DND-41 (cell line): ENCODE measurements around the gene ADH1C.

Source experiments
- ATAC-seq: fragments of 200-7000 bp; cut with Tn5 transposase; 3 replicates; pipeline ENCODE4 v1.9.1; 2021; ENCODE audit warnings: low read depth; ENCODE audit not compliant: insufficient read depth
- DNase-seq: peaks from one replicate; pipeline ENCODE4 v3.0.0-alpha.2; 2020
- H2AFZ ChIP-seq: 2 replicates; pipeline ENCODE4 v1.6.0; 2012; ENCODE audit warnings: low read depth, low read length
- H3K27ac ChIP-seq: 2 replicates; pipeline ENCODE4 v1.5.1; 2012; ENCODE audit warnings: low read length, inconsistent platforms
- H3K27me3 ChIP-seq: fragments of 200-600 bp; sonication (generic); 2 replicates; pipeline ENCODE4 v1.6.0; 2012; ENCODE audit warnings: low read length, mild to moderate bottlenecking, inconsistent platforms; ENCODE audit not compliant: insufficient read depth, poor library complexity
- H3K36me3 ChIP-seq: 2 replicates; pipeline ENCODE4 v1.5.1; 2012; ENCODE audit warnings: low read length, inconsistent platforms; ENCODE audit not compliant: insufficient read depth
- H3K4me1 ChIP-seq: 2 replicates; pipeline ENCODE4 v1.5.1; 2012; ENCODE audit warnings: mild to moderate bottlenecking, low read length; ENCODE audit not compliant: insufficient read depth
- H3K4me2 ChIP-seq: 2 replicates; pipeline ENCODE4 v1.6.0; 2012; ENCODE audit warnings: mild to moderate bottlenecking, moderate library complexity, low read length, inconsistent platforms; ENCODE audit not compliant: insufficient read depth
- H3K4me3 ChIP-seq, 2 experiments: fragments of 200-600 bp in 1 of 2; shearing (Covaris generic) in 1 of 2; 2 replicates each; pipeline ENCODE4 v1.5.1; 2012 to 2016; ENCODE audit warnings: inconsistent platforms in 2 of 2, low read length in 2 of 2, mild to moderate bottlenecking in 2 of 2, low read depth in 1 of 2, moderate library complexity in 1 of 2
- H3K79me2 ChIP-seq: 2 replicates; pipeline ENCODE4 v1.6.0; 2012; ENCODE audit warnings: low read length, inconsistent platforms; ENCODE audit not compliant: insufficient read depth
- H3K9ac ChIP-seq: 2 replicates; pipeline ENCODE4 v1.6.0; 2012; ENCODE audit warnings: low read depth, mild to moderate bottlenecking, inconsistent platforms, low read length, moderate library complexity
- H3K9me3 ChIP-seq: 2 replicates; pipeline ENCODE4 v1.5.1; 2012; ENCODE audit warnings: low read length, moderate library complexity, mild to moderate bottlenecking, inconsistent platforms; ENCODE audit not compliant: insufficient read depth, severe bottlenecking
- H4K20me1 ChIP-seq: 2 replicates; pipeline ENCODE4 v1.6.0; 2012; ENCODE audit warnings: low read length; ENCODE audit not compliant: insufficient read depth
- CTCF ChIP-seq: IDR thresholded peaks from 2 replicates; pipeline ENCODE4 v1.5.1; 2012; ENCODE audit warnings: borderline replicate concordance, low read length, moderate library complexity, mild to moderate bottlenecking; ENCODE audit not compliant: poor library complexity, severe bottlenecking; ENCODE audit errors: extremely low read depth
- EZH2 ChIP-seq: IDR thresholded peaks from 3 replicates; pipeline ENCODE4 v1.6.1; 2012; ENCODE audit warnings: borderline replicate concordance, low read depth, mild to moderate bottlenecking, moderate library complexity, low read length, inconsistent platforms; ENCODE audit not compliant: severe bottlenecking

Gene ADH1C

DNA sequence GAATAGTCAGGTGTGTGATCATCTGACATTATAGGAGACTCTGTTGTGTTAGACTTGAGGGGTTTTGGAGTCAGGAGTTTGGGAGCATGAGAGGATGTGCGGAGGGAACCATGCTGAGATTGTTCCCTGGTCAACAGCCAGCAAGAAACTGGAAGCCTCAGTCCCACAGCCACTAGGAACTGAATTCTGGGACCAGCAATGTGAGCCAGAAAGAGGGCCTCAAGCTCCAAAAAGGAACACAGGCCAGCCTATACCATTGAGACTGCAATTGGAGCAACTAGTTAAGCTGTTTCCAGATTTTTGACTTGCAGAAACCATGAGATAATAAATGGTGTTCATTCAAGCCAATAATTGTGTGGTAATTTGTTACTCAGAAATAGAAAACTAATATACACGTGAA is 22.7 kb downstream of the ADH1C start:
- ATAC-seq = no peak
- no peaks in the 10 kb centered on the region for H3K27me3 ChIP-seq
- no peaks in the 10 kb centered on the region for H3K36me3 ChIP-seq
- H3K4me3 ChIP-seq = no peak overlapping the region
- no peak overlapping the region for H2AFZ ChIP-seq
- no peaks in the 10 kb centered on the region for H4K20me1 ChIP-seq
- H3K4me2 ChIP-seq = no peak overlapping the region
- no peak overlapping the region for H3K27ac ChIP-seq
- no peak overlapping the region for H3K9ac ChIP-seq
- DNase-seq = no peak
- H3K4me1 ChIP-seq = no peaks in the 10 kb centered on the region
- TF ChIP-seq CTCF = no peak
- TF ChIP-seq EZH2 = no peak
- no peaks in the 10 kb centered on the region for H3K9me3 ChIP-seq
- H3K79me2 ChIP-seq = no peaks in the 10 kb centered on the region

DNA sequence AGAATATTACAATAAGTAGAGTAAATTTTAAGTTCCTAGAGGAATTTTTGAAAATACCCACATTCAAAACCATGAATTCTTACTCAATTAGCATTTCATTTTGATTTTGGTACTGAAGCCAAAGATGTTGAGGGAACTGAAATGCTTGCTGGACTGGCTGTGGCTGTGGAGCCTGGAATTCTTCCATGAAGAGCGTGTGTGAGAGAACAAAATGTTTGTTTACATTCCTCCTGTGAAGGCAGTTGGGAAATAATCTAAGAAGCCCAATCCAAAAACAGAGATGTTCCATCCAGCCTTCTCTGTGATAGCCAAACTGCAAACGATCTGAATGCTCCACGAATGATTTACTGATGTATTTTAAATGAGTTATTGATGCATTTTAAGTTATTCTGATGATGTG is 27.6 kb downstream of the ADH1C start:
- Histone ChIP-seq H3K4me1 (no peaks in the 10 kb centered on the region), H2AFZ (no peak overlapping the region), H3K4me2 (no peak overlapping the region), H3K79me2 (no peaks in the 10 kb centered on the region), H3K9ac (no peak overlapping the region), H3K27ac (no peak overlapping the region), H3K36me3 (no peaks in the 10 kb centered on the region), H3K9me3 (no peaks in the 10 kb centered on the region), H3K4me3 (no peak overlapping the region), H4K20me1 (no peaks in the 10 kb centered on the region), H3K27me3 (no peaks in the 10 kb centered on the region)
- ATAC-seq = no peak
- DNase-seq = no peak
- TF ChIP-seq CTCF (no peak), EZH2 (no peak)

DNA sequence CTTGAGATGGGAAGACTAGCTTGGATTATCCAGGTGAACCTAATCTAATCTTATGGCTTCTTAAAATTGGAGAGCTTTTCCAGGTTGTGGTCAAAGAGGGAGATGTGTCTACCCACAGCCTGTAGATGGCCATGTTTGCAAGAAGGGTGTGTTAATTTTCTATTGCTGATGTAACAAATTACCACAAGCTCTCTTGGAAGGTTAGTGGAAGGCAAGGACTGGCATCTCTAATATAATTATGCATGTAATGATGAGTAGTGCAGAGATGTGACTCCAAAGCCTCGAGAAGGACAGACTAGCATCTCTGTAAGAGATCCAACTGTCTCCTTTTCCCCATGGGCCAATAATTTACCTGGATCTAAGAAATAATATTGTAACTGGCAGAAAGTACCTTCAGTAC is 28.2 kb downstream of the ADH1C start:
- Histone ChIP-seq H3K27me3 (no peaks in the 10 kb centered on the region), H3K36me3 (no peaks in the 10 kb centered on the region), H3K27ac (no peak overlapping the region), H3K79me2 (no peaks in the 10 kb centered on the region), H3K9ac (no peak overlapping the region), H2AFZ (no peak overlapping the region), H3K4me1 (no peaks in the 10 kb centered on the region), H4K20me1 (no peaks in the 10 kb centered on the region), H3K4me3 (no peak overlapping the region), H3K9me3 (no peaks in the 10 kb centered on the region), H3K4me2 (no peak overlapping the region)
- ATAC-seq (no peak), DNase-seq (no peak)
- TF ChIP-seq EZH2 (no peak), CTCF (no peak)

GRCh38 chr4:99323756-99324155 is 28.8 kb downstream of the ADH1C start:
- Histone ChIP-seq H3K79me2 (no peaks in the 10 kb centered on the region), H2AFZ (no peak overlapping the region), H3K36me3 (no peaks in the 10 kb centered on the region), H3K4me3 (no peak overlapping the region), H3K27me3 (no peaks in the 10 kb centered on the region), H4K20me1 (no peaks in the 10 kb centered on the region), H3K4me2 (no peak overlapping the region), H3K9ac (no peak overlapping the region), H3K4me1 (no peaks in the 10 kb centered on the region), H3K9me3 (no peaks in the 10 kb centered on the region), H3K27ac (no peak overlapping the region)
- TF ChIP-seq EZH2 = no peak
- TF ChIP-seq CTCF = no peak
- DNase-seq (no peak), ATAC-seq (no peak)
